Measurements from ENCODE around the gene HBG1. TPM values are rescaled to one million over a fixed set of nuclear protein-coding genes. Genes with fewer than 3 reads are reported as not detected.

Gene HBG1
- total and polyA plus RNA-seq, 2 of the 4 experiments (the other 2 are of a cell fraction): not detected

DNA sequence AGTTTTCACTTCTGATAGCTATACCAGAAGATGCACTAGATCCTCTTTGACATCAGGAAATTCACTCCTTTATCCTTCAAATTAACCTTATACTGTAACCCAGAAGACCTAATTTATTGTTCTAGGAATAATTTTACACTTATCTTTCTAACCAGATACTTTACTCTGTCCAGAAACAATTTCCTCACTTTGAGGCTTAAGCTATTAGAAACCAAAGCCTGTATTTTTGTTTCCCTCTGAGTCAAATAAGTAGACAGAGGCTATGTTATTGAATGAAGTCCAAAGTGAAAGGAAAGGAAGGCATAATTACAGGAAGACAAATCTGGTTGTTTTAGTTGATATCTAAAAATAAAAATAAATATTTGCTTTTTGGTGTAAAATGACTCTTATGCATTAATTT lies 51.4 kb downstream of the HBG1 start:
- no peak overlapping the region for H2AK5ac ChIP-seq (ENCODE audit: low read depth, low read length)
- no peak overlapping the region for H2AFZ ChIP-seq (replicated peaks; ENCODE audit: low read length, poor library complexity)
- intact Hi-C loops (cut with micrococcal nuclease): no loop called here
- H2BK120ac ChIP-seq (ENCODE audit: low read depth, low read length): no peak overlapping the region
- TF ChIP-seq MAFK (IDR thresholded peaks at IDR 0.05; ENCODE audit: low read depth, low read length) (no peak), MXI1 (IDR thresholded peaks at IDR 0.05; ENCODE audit: borderline replicate concordance, low read depth, low read length) (no peak), CHD1 (IDR thresholded peaks at IDR 0.05; ENCODE audit: low read depth, low read length) (no peak), SMC3 (IDR thresholded peaks at IDR 0.05; ENCODE audit: low read depth, low read length) (no peak), NFE2L2 (IDR thresholded peaks at IDR 0.05; ENCODE audit: low read depth, low read length) (no peak), RAD21 (IDR thresholded peaks at IDR 0.05; ENCODE audit: low read length) (no peak)
- TF ChIP-seq, protein P1, sequence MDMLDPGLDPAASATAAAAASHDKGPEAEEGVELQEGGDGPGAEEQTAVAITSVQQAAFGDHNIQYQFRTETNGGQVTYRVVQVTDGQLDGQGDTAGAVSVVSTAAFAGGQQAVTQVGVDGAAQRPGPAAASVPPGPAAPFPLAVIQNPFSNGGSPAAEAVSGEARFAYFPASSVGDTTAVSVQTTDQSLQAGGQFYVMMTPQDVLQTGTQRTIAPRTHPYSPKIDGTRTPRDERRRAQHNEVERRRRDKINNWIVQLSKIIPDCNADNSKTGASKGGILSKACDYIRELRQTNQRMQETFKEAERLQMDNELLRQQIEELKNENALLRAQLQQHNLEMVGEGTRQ (IDR thresholded peaks at IDR 0.05; ENCODE audit: low read depth, low read length): no peak
- TF ChIP-seq, protein P2, sequence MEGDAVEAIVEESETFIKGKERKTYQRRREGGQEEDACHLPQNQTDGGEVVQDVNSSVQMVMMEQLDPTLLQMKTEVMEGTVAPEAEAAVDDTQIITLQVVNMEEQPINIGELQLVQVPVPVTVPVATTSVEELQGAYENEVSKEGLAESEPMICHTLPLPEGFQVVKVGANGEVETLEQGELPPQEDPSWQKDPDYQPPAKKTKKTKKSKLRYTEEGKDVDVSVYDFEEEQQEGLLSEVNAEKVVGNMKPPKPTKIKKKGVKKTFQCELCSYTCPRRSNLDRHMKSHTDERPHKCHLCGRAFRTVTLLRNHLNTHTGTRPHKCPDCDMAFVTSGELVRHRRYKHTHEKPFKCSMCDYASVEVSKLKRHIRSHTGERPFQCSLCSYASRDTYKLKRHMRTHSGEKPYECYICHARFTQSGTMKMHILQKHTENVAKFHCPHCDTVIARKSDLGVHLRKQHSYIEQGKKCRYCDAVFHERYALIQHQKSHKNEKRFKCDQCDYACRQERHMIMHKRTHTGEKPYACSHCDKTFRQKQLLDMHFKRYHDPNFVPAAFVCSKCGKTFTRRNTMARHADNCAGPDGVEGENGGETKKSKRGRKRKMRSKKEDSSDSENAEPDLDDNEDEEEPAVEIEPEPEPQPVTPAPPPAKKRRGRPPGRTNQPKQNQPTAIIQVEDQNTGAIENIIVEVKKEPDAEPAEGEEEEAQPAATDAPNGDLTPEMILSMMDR (conservative IDR thresholded peaks at IDR 0.05; ENCODE audit: low read depth, low read length): no peak
- no peak overlapping the region for H3K4me2 ChIP-seq (ENCODE audit: low read depth, low read length)
- no peak overlapping the region for H3K56ac ChIP-seq (ENCODE audit: extremely low read depth, insufficient read depth, low read length)
- ChIA-PET CTCF (interaction anchor here (1.5 kb wide), 1 partner anchor 165 kb away, joined by 3 read pairs; no protein-coding TSS in a partner anchor), POLR2A (ENCODE audit: unreplicated experiment) (no interaction called here)
- no peak overlapping the region for H3K14ac ChIP-seq (replicated peaks; ENCODE audit: low read depth, low read length)
- H3K4ac ChIP-seq (ENCODE audit: low read depth, low read length): no peak overlapping the region
- H2BK15ac ChIP-seq (ENCODE audit: low read depth, low read length): no peak overlapping the region
- H3K9me3 ChIP-seq (ENCODE audit: control insufficient read depth, insufficient read depth, low read length): no peaks in the 10 kb centered on the region
- H3K4me3 ChIP-seq (ENCODE audit: insufficient read depth, low read depth, low read length): no peak overlapping the region
- H4K5ac ChIP-seq (ENCODE audit: low read depth, low read length): no peak overlapping the region
- H3K27me3 ChIP-seq (ENCODE audit: control insufficient read depth, insufficient read depth, low read length): no peaks in the 10 kb centered on the region
- no peaks in the 10 kb centered on the region for H4K20me1 ChIP-seq (ENCODE audit: insufficient read depth, low read length)
- no peaks in the 10 kb centered on the region for H3K79me1 ChIP-seq (ENCODE audit: low read depth in 1 of 2, low read length in 2 of 2)
- no peak overlapping the region for H3K23ac ChIP-seq (ENCODE audit: low read depth, low read length)
- in situ Hi-C loops (cut with MboI; ENCODE audit: low sequenced_read_pairs): no loop called here
- peaks cover 2% of the 10 kb centered on the region; the same call in 1 of the 2 replicates for H3K4me1 ChIP-seq (ENCODE audit: control insufficient read depth, insufficient read depth, low read length)
- H3K18ac ChIP-seq (ENCODE audit: low read depth, low read length): no peak overlapping the region
- no peak overlapping the region for H4K91ac ChIP-seq (ENCODE audit: insufficient read depth, low read depth, low read length)
- H3K36me3 ChIP-seq (ENCODE audit: control insufficient read depth, insufficient read depth, low read length): no peaks in the 10 kb centered on the region
- H2BK5ac ChIP-seq (ENCODE audit: low read depth, low read length, poor library complexity, severe bottlenecking): peak overlapping the region; percentile 2
- no peak overlapping the region for H3K27ac ChIP-seq (ENCODE audit: insufficient read depth, low read length)
- no peak for ATAC-seq (ENCODE audit: low read depth)
- H3K9me1 ChIP-seq (ENCODE audit: insufficient read depth, low read length): no peaks in the 10 kb centered on the region
- no peak overlapping the region for H2AK9ac ChIP-seq (replicated peaks; ENCODE audit: low read depth, low read length, poor library complexity)
- no peak overlapping the region for H3K9ac ChIP-seq (ENCODE audit: low read depth, low read length)
- dilution Hi-C loops (cut with HindIII; ENCODE audit: low sequenced_read_pairs, unreplicated experiment): no loop called here
- no peak overlapping the region for H2BK20ac ChIP-seq (ENCODE audit: low read depth, low read length)
- no TSS peak for BruUV-seq (replicated peaks)
- no peak for DNase-seq
- H4K8ac ChIP-seq (ENCODE audit: low read depth in 2 of 2, low read length in 2 of 2): no peak overlapping the region; a peak in 1 of 4 replicates

Other genes starting within 250 kb of the HBG1 start
- gene OR52J3, start 203.3 kb downstream of the HBG1 start, total RNA-seq (2012; rRNA removed): not detected in 2 replicates
- gene OR52J3, start 203.3 kb downstream of the HBG1 start, polyA plus RNA-seq (2012; rRNA removed): not detected in 2 replicates
- not detected in 2 replicates for gene OR52E2, start 190.2 kb downstream of the HBG1 start, total RNA-seq (2012; rRNA removed)
- gene OR52E2, start 190.2 kb downstream of the HBG1 start, polyA plus RNA-seq (2012; rRNA removed): not detected in 2 replicates
- not detected in 2 replicates for gene OR52E1, start 180.3 kb downstream of the HBG1 start, total RNA-seq (2012; rRNA removed)
- not detected in 2 replicates for gene OR52E1, start 180.3 kb downstream of the HBG1 start, polyA plus RNA-seq (2012; rRNA removed)
- not detected in 2 replicates for gene OR52A5, start 111.5 kb downstream of the HBG1 start, total RNA-seq (2012; rRNA removed)
- gene OR52A5, start 111.5 kb downstream of the HBG1 start, polyA plus RNA-seq (2012; rRNA removed): not detected in 2 replicates
- not detected in 2 replicates for gene OR52A1, start 95.1 kb downstream of the HBG1 start, total RNA-seq (2012; rRNA removed)
- not detected in 2 replicates for gene OR52A1, start 95.1 kb downstream of the HBG1 start, polyA plus RNA-seq (2012; rRNA removed)
- gene OR51V1, start 49.2 kb downstream of the HBG1 start, total RNA-seq (2012; rRNA removed): not detected in 2 replicates
- not detected in 2 replicates for gene OR51V1, start 49.2 kb downstream of the HBG1 start, polyA plus RNA-seq (2012; rRNA removed)
- gene HBB, start 22.8 kb downstream of the HBG1 start, total RNA-seq (2012; rRNA removed): not detected in 2 replicates
- 0.24 TPM in 1 of 2 replicates, not detected in the other for gene HBB, start 22.8 kb downstream of the HBG1 start, polyA plus RNA-seq (2012; rRNA removed)
- 3.1 and 6.3 TPM in 2 replicates for gene HBD, start 15.4 kb downstream of the HBG1 start, total RNA-seq (2012; rRNA removed)
- 10.7 and 12.0 TPM in 2 replicates for gene HBD, start 15.4 kb downstream of the HBG1 start, polyA plus RNA-seq (2012; rRNA removed)
- gene HBG2, start 4.9 kb upstream of the HBG1 start, total RNA-seq (2012; rRNA removed): 0.54 TPM in 1 of 2 replicates, not detected in the other
- gene HBG2, start 4.9 kb upstream of the HBG1 start, polyA plus RNA-seq (2012; rRNA removed): 1.7 TPM in 1 of 2 replicates, not detected in the other
- 1.4 and 3.2 TPM in 2 replicates for gene HBE1, start 20.1 kb upstream of the HBG1 start, total RNA-seq (2012; rRNA removed)
- gene HBE1, start 20.1 kb upstream of the HBG1 start, polyA plus RNA-seq (2012; rRNA removed): 7.7 and 12.7 TPM in 2 replicates
- not detected in 2 replicates for gene OR51B4, start 52.1 kb upstream of the HBG1 start, total RNA-seq (2012; rRNA removed)
- gene OR51B4, start 52.1 kb upstream of the HBG1 start, polyA plus RNA-seq (2012; rRNA removed): 0.11 TPM in 1 of 2 replicates, not detected in the other
- gene OR51B2, start 74.4 kb upstream of the HBG1 start, total RNA-seq (2012; rRNA removed): not detected in 2 replicates
- not detected in 2 replicates for gene OR51B2, start 74.4 kb upstream of the HBG1 start, polyA plus RNA-seq (2012; rRNA removed)
- 0.54 and 0.56 TPM in 2 replicates for gene OR51B5, start 93.7 kb upstream of the HBG1 start, total RNA-seq (2012; rRNA removed)
- 0.09 and 0.29 TPM in 2 replicates for gene OR51B5, start 93.7 kb upstream of the HBG1 start, polyA plus RNA-seq (2012; rRNA removed)
- gene OR51B6, start 101.7 kb upstream of the HBG1 start, total RNA-seq (2012; rRNA removed): not detected in 2 replicates
- gene OR51B6, start 101.7 kb upstream of the HBG1 start, polyA plus RNA-seq (2012; rRNA removed): not detected in 2 replicates
- gene OR51M1, start 134.0 kb upstream of the HBG1 start, total RNA-seq (2012; rRNA removed): 0.54 and 0.56 TPM in 2 replicates
- gene OR51M1, start 134.0 kb upstream of the HBG1 start, polyA plus RNA-seq (2012; rRNA removed): 0.67 and 0.87 TPM in 2 replicates
- gene OR51Q1, start 172.3 kb upstream of the HBG1 start, total RNA-seq (2012; rRNA removed): not detected in 2 replicates
- gene OR51Q1, start 172.3 kb upstream of the HBG1 start, polyA plus RNA-seq (2012; rRNA removed): not detected in 2 replicates
- gene OR51I1, start 191.7 kb upstream of the HBG1 start, total RNA-seq (2012; rRNA removed): not detected in 2 replicates
- not detected in 2 replicates for gene OR51I1, start 191.7 kb upstream of the HBG1 start, polyA plus RNA-seq (2012; rRNA removed)
- not detected in 2 replicates for gene OR51I2, start 199.5 kb upstream of the HBG1 start, total RNA-seq (2012; rRNA removed)
- not detected in 2 replicates for gene OR51I2, start 199.5 kb upstream of the HBG1 start, polyA plus RNA-seq (2012; rRNA removed)
- gene OR52D1, start 238.8 kb upstream of the HBG1 start, total RNA-seq (2012; rRNA removed): not detected in 2 replicates
- not detected in 2 replicates for gene OR52D1, start 238.8 kb upstream of the HBG1 start, polyA plus RNA-seq (2012; rRNA removed)